Measurements from ENCODE around the gene LRRC4C.

The LRRC4C gene

GRCh38 chr11:40139066-40139465 is 1320.4 kb downstream of the LRRC4C start:
- DNase-seq, result no peak

GRCh38 chr11:40134820-40135570 is 1324.5 kb downstream of the LRRC4C start:
- no peak for DNase-seq

DNA sequence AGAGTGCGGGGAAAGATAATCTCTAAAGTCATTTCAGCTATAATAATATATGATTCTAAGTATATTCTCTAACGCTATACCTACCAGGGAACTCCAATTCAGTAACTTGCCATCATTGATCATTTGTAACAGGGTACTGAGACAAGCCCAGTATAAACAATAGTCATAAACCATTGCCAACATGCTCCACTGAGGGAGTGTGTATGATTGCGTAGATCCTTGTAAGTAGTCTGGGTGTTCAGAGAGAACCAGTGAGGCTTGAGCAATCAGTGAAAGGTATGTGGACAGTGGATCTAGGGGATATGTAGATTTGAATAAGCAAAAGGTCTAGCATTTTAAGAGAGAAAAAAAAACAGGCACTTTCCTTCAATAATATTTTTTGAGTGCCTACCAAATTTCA is 1326.0 kb downstream of the LRRC4C start:
- DNase-seq, result no peak

DNA sequence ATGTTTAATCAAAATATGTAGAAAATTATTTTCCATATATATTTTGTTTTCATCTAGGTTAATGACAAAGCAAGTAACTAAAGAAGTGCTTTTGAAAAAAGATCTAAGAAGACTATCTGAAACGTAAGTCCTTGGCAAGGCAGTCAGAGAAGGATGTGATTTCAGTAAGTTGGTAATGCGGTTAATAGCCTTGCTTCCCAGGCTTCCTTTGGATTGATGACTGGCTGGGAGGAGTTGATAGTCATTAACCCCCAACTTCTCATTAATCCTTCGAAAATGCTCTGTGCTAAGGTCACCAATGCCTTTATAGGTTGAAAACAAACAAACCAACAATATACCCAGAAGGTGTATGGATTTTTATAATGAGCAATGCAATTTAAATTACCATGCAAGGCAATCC is 1326.5 kb downstream of the LRRC4C start:
- no peak for DNase-seq

- DNase-seq, result no peak
Measured at GRCh38 chr11:40130427-40130826, 1329.0 kb downstream of the LRRC4C start.

GRCh38 chr11:40129266-40129665 is 1330.2 kb downstream of the LRRC4C start:
- no peak for DNase-seq

DNA sequence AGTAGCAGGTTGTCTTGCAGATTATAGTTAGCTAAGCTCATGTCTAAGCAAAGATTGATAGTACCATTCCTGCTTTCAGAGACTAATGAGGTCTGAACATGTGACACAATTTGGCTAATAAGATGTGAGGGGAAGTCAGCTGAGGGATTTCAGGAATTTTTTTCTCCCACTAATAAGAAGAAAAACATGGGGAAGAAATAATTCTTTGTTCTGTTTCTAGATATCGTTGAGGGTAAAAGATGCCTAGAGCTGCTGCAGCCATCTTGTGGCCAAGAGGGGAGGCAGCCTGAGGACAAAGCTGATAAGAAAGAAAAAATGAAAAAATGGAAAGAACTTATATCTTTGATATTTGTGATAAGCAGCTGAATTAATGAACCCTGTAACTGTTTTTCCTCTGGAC is 1334.4 kb downstream of the LRRC4C start:
- DNase-seq, result no peak

DNA sequence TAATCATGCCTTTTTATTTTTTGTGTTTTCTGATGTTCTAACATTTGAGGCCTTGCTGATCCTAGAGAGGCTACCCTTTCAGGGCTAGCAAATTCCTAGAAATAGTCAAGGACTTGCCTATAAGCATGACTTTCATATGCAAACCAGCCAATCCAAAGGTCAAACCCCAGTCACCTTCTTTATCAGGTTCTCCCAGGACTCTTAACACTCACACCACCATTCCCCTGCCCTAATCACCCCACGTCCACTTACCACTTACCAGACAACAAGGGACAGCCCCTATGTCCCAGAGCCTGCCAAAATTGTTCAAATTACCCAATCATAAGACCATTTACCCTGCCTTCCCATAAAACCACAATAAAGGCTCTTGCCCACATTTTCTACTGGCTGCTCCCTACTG is 1339.8 kb downstream of the LRRC4C start:
- DNase-seq, result no peak

DNA sequence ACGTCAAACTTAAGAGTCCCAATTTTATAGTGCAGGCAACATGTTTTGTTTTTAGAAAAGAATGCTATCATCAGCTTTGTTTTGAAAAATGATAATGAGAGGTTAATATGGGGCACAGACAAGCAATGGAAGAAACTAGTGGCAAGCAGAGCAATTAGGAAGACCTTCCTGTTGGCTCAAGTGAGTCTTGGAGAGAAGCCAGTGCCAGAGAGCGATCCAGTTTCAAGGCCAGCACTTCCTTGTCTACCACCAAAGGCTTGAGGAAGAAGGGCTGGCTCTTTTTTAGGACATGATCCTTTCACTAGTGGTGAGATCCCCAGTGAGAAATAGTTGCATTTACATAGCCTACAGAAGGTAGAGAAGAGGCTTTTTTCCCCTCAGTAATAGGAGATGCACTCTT is 1340.7 kb downstream of the LRRC4C start:
- no peak for DNase-seq

DNA sequence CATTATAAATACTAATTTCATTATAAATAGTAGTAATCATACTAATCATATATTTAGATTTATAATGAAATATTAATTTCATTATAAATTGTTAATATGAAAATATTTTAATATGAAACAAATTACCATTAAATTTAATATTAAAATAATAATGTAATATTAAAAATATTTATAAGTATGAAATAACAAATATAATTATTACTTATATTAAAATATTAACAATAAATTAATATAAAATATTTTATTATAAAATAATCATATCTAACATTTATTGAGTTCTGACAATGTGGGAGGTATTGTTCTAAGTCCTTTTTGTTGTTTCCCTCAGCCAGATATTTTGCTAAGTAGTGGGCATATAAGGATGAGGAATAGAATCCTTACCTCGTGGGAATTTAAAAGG is 1341.4 kb downstream of the LRRC4C start:
- DNase-seq, result no peak

DNA sequence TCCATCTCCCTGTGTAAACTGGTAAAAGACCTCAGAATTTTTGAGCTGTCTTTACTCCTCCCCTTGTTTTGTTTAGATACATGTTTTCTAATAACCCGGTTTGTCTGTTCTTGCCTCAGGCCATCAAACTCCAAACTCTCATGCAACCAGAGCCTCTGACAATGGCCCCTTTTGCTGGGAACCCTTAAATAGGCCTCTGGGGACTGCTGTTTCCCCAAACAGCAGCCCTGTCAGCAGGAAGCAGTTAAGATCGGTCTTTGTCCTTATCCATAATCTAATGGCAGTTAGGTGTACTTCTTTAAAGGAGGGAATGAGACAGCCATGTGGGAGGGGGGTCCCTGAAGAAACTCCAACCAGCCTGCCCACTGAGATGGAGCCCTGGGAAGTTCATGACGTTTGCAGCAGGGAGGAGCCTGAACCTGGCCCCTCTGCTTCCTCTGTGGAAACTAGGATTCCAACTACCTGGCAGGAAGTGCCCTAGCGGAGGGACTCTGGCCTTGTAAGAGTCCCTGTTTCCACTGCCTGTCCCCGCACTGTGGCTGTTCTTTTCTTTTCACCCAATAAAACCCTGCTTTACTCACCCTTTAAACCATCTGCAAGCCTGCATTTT is 1354.4 kb downstream of the LRRC4C start:
- DNase-seq, result no peak

- no peak for DNase-seq
Measured at GRCh38 chr11:40100781-40101180, 1358.7 kb downstream of the LRRC4C start.

GRCh38 chr11:40100162-40100553 is 1359.3 kb downstream of the LRRC4C start:
- DNase-seq, result no peak

GRCh38 chr11:40099426-40100161 is 1359.9 kb downstream of the LRRC4C start:
- DNase-seq, result no peak

DNA sequence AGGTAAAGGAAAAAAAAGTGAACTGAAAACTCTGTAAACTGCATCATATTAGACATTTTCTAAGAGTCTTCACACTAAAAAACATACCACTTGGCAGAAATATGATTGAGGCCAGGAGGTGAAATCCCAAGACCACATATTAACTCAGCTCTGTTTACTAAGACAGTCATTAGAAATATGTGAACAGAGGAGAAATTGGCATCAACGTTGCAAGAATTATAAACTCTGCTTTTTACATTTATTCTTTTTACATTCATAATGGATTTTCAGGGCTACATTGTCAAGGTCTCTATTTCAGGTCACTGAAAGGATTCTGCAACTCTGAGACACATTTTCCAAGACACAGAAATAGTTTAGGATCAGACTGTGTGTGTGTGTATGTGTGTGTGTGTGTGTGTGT is 1364.0 kb downstream of the LRRC4C start:
- DNase-seq, result no peak

DNA sequence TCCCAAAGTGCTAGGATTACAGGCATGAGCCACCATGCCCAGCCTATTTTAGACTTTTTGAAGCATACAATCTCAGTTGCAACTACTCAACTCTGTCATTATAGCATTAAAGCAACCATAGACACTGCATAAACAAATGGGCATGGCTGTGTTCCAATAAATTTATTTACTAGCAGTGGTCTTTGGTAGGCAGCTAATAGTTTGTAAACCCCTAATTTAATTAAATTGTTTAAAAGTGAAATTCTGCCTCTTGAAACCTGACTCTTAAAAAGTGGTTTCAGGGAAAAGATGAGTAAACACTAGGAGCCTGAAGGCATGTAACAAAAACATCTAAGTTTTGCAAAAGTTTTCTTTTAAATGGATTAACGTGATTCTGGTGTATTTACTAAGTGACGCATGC is 1364.5 kb downstream of the LRRC4C start:
- DNase-seq, result no peak

- DNase-seq, result no peak
Measured at GRCh38 chr11:40080434-40080833, 1379.0 kb downstream of the LRRC4C start.
